GM23338 (cell line): Measurements from ENCODE around the gene CALM1.
A peak's percentile ranks its signal among the peaks of the same experiment; 100 is the strongest.

Experiments
- CREB1 ChIP-seq: fragments of 250-450 bp; sonication (Bioruptor Pico); IDR thresholded peaks from 2 replicates; pipeline ENCODE4 v1.5.0; 2020; ENCODE audit warnings: low read depth, mild to moderate bottlenecking, moderate library complexity
- EZH2 ChIP-seq: fragments of 200-600 bp; sonication (generic); IDR thresholded peaks from one replicate; pipeline ENCODE4 v1.8.0; 2017; ENCODE audit warnings: antibody characterized with exemption, mild to moderate bottlenecking, low read depth; ENCODE audit not compliant: unreplicated experiment
- EZH2phosphoT487 ChIP-seq: fragments of 200-600 bp; sonication (generic); IDR thresholded peaks from one replicate; pipeline ENCODE4 v1.8.1; 2018; ENCODE audit warnings: antibody characterized with exemption; ENCODE audit not compliant: unreplicated experiment
- JUNB ChIP-seq: IDR thresholded peaks from one replicate; pipeline ENCODE4 v1.6.1; 2016; ENCODE audit warnings: antibody characterized with exemption; ENCODE audit not compliant: unreplicated experiment
- NANOG ChIP-seq: IDR thresholded peaks from 2 replicates; pipeline ENCODE4 v1.6.1; 2016; ENCODE audit warnings: antibody characterized with exemption, borderline replicate concordance
- POLR2AphosphoS5 ChIP-seq: IDR thresholded peaks from 2 replicates; pipeline ENCODE4 v1.6.1; 2016; ENCODE audit warnings: antibody characterized with exemption, low read depth
- STAT1 ChIP-seq: IDR thresholded peaks from one replicate; pipeline ENCODE4 v1.6.1; 2016; ENCODE audit warnings: antibody characterized with exemption; ENCODE audit not compliant: unreplicated experiment
- ZNF331 ChIP-seq: fragments of 250-450 bp; sonication (Bioruptor Pico); IDR thresholded peaks from 2 replicates; pipeline ENCODE4 v1.5.0; 2020; ENCODE audit warnings: low read depth, mild to moderate bottlenecking, moderate library complexity
- TF ChIP-seq, protein P1 (sequence below), 2 experiments: fragments of 200-600 bp in 1 of 2; sonication (generic) in 1 of 2; conservative IDR thresholded peaks; 2 replicates each; pipeline versions ENCODE4 v1.5.1 to v1.6.1; 2016 to 2017; ENCODE audit warnings: antibody characterized with exemption in 2 of 2, low read depth in 2 of 2, mild to moderate bottlenecking in 2 of 2, moderate library complexity in 1 of 2
- TF ChIP-seq, protein P2 (sequence below): IDR thresholded peaks from one replicate; pipeline ENCODE4 v1.6.1; 2018; ENCODE audit warnings: antibody characterized with exemption; ENCODE audit not compliant: unreplicated experiment
- TF ChIP-seq, protein P3 (sequence below): IDR thresholded peaks from 2 replicates; pipeline ENCODE4 v1.6.1; 2016; ENCODE audit warnings: antibody characterized with exemption

DNA sequence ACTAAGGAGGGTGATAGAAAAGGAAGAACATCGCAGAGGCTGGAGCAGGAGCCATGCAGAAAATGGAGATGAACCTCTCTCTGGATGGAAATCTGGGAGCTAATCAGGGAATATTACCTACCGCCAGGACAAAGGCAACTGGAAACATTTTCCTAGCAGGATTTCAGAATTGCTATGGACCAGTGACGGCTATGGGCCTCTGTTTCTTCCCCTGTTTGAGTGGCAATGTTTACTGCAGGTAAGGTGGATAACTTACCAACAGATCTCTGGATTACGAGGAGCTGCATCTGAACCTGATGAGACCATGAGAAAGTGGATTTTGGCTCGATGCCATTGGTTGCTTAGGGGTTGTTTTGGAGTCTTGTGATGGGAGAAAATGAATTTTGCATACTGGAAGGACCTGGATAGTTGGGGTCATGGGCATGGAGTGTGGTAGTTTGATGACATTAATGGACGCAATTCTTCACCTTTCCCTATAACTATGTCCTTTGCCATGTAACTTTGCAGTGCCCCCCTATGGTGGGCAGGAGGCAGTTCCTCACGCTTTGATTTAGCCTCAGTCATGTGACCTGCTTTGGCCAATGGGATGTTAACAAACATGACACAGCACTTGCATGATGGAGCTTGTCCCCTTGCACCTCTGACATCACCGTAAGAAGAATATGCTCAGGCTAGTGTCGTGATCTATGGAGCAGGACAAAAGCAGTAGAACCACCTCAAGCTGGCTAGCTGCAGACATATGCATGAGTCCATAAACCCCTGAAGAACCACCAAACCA, 51.1 kb downstream of the CALM1 start:
- TF ChIP-seq, protein P1, sequence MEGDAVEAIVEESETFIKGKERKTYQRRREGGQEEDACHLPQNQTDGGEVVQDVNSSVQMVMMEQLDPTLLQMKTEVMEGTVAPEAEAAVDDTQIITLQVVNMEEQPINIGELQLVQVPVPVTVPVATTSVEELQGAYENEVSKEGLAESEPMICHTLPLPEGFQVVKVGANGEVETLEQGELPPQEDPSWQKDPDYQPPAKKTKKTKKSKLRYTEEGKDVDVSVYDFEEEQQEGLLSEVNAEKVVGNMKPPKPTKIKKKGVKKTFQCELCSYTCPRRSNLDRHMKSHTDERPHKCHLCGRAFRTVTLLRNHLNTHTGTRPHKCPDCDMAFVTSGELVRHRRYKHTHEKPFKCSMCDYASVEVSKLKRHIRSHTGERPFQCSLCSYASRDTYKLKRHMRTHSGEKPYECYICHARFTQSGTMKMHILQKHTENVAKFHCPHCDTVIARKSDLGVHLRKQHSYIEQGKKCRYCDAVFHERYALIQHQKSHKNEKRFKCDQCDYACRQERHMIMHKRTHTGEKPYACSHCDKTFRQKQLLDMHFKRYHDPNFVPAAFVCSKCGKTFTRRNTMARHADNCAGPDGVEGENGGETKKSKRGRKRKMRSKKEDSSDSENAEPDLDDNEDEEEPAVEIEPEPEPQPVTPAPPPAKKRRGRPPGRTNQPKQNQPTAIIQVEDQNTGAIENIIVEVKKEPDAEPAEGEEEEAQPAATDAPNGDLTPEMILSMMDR (conservative IDR thresholded peaks at IDR 0.05; ENCODE audit: low read depth in 2 of 2) = peak; percentile 31 to 37; a peak in 3 of 4 replicates
- no peak for TF ChIP-seq POLR2AphosphoS5
- TF ChIP-seq EZH2 = no peak
- TF ChIP-seq, protein P2, sequence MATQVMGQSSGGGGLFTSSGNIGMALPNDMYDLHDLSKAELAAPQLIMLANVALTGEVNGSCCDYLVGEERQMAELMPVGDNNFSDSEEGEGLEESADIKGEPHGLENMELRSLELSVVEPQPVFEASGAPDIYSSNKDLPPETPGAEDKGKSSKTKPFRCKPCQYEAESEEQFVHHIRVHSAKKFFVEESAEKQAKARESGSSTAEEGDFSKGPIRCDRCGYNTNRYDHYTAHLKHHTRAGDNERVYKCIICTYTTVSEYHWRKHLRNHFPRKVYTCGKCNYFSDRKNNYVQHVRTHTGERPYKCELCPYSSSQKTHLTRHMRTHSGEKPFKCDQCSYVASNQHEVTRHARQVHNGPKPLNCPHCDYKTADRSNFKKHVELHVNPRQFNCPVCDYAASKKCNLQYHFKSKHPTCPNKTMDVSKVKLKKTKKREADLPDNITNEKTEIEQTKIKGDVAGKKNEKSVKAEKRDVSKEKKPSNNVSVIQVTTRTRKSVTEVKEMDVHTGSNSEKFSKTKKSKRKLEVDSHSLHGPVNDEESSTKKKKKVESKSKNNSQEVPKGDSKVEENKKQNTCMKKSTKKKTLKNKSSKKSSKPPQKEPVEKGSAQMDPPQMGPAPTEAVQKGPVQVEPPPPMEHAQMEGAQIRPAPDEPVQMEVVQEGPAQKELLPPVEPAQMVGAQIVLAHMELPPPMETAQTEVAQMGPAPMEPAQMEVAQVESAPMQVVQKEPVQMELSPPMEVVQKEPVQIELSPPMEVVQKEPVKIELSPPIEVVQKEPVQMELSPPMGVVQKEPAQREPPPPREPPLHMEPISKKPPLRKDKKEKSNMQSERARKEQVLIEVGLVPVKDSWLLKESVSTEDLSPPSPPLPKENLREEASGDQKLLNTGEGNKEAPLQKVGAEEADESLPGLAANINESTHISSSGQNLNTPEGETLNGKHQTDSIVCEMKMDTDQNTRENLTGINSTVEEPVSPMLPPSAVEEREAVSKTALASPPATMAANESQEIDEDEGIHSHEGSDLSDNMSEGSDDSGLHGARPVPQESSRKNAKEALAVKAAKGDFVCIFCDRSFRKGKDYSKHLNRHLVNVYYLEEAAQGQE = no peak
- no peak for TF ChIP-seq JUNB
- TF ChIP-seq EZH2phosphoT487 = no peak
- no peak for TF ChIP-seq CREB1 (CRISPR knock-in tag)
- TF ChIP-seq NANOG = no peak
- no peak for TF ChIP-seq STAT1
- TF ChIP-seq ZNF331 (CRISPR knock-in tag) = no peak
- TF ChIP-seq, protein P3, sequence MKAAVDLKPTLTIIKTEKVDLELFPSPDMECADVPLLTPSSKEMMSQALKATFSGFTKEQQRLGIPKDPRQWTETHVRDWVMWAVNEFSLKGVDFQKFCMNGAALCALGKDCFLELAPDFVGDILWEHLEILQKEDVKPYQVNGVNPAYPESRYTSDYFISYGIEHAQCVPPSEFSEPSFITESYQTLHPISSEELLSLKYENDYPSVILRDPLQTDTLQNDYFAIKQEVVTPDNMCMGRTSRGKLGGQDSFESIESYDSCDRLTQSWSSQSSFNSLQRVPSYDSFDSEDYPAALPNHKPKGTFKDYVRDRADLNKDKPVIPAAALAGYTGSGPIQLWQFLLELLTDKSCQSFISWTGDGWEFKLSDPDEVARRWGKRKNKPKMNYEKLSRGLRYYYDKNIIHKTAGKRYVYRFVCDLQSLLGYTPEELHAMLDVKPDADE = no peak
